ENCODE results near the gene FRMD1. TPM values are rescaled to one million over a fixed set of nuclear protein-coding genes. Genes with fewer than 3 reads are reported as not detected.

Gene FRMD1
- total RNA-seq, 2 experiments from 2014 or later: not detected

- Histone ChIP-seq H3K4me1 (ENCODE audit: insufficient read depth, low read length) (no peaks in the 10 kb centered on the region), H3K36me3 (ENCODE audit: insufficient read depth, low read length) (no peaks in the 10 kb centered on the region), H3K27me3 (ENCODE audit: control insufficient read depth in 1 of 2, insufficient read depth in 2 of 2, low read length in 2 of 2) (no peaks in the 10 kb centered on the region), H3K9me3 (ENCODE audit: control insufficient read depth in 1 of 2, insufficient read depth in 1 of 2, low read length in 2 of 2) (peaks cover 0 to 41% of the 10 kb centered on the region in 2 experiments), H3K27ac (ENCODE audit: low read depth in 1 of 2, low read length in 2 of 2) (no peak overlapping the region), H3K4me3 (ENCODE audit: low read length) (no peak overlapping the region)
- no peaks in the 10 kb centered on the region for H3K27me3 Mint-ChIP-seq
- no peaks in the 10 kb centered on the region for H3K4me1 Mint-ChIP-seq (ENCODE audit: low read depth)
- H3K9me3 Mint-ChIP-seq: peaks cover 3% of the 10 kb centered on the region
- ChIA-PET POLR2A (no interaction called here), CTCF (no interaction called here)
- TF ChIP-seq, protein P1, sequence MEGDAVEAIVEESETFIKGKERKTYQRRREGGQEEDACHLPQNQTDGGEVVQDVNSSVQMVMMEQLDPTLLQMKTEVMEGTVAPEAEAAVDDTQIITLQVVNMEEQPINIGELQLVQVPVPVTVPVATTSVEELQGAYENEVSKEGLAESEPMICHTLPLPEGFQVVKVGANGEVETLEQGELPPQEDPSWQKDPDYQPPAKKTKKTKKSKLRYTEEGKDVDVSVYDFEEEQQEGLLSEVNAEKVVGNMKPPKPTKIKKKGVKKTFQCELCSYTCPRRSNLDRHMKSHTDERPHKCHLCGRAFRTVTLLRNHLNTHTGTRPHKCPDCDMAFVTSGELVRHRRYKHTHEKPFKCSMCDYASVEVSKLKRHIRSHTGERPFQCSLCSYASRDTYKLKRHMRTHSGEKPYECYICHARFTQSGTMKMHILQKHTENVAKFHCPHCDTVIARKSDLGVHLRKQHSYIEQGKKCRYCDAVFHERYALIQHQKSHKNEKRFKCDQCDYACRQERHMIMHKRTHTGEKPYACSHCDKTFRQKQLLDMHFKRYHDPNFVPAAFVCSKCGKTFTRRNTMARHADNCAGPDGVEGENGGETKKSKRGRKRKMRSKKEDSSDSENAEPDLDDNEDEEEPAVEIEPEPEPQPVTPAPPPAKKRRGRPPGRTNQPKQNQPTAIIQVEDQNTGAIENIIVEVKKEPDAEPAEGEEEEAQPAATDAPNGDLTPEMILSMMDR (IDR thresholded peaks at IDR 0.05): no peak
- H3K4me3 Mint-ChIP-seq: no peak overlapping the region
- no peaks in the 10 kb centered on the region for H3K36me3 Mint-ChIP-seq (ENCODE audit: low read depth)
- ATAC-seq (ENCODE audit: poor library complexity): no peak
- no peak for DNase-seq
- H3K27ac Mint-ChIP-seq: no peak overlapping the region
- intact Hi-C loops (cut with DNase I, micrococcal nuclease): no loop called here
Measured at GRCh38 chr6:168119539-168119938, 40.5 kb upstream of the FRMD1 start.

DNA sequence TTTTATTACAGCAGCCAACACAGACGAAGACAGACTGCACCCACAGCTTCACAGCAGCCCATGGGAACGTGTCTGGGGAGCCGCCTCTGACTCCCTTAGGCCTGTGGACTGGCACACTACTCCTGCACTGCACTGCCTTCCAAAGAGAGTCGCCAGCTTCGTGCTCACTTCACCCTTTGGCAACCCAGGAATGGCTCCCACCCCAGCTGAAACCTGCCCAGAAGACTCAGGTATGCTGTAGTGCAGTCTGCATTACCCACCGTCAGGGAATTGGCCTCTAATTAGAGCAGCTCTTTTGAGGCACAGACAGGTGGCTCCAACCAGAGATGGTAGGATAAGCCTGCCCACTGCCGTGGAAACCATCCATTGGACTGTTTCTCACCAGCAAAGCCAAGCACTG, 39.9 kb upstream of the FRMD1 start:
- no peak overlapping the region for H3K27ac Mint-ChIP-seq
- Histone ChIP-seq H3K36me3 (ENCODE audit: insufficient read depth, low read length) (no peaks in the 10 kb centered on the region), H3K4me1 (ENCODE audit: insufficient read depth, low read length) (no peaks in the 10 kb centered on the region), H3K27me3 (ENCODE audit: control insufficient read depth in 1 of 2, insufficient read depth in 2 of 2, low read length in 2 of 2) (no peaks in the 10 kb centered on the region), H3K4me3 (ENCODE audit: low read length) (no peak overlapping the region), H3K9me3 (ENCODE audit: control insufficient read depth in 1 of 2, insufficient read depth in 1 of 2, low read length in 2 of 2) (peaks cover 0 to 41% of the 10 kb centered on the region in 2 experiments), H3K27ac (ENCODE audit: low read depth in 1 of 2, low read length in 2 of 2) (no peak overlapping the region)
- H3K9me3 Mint-ChIP-seq: peaks cover 3% of the 10 kb centered on the region
- no peak overlapping the region for H3K4me3 Mint-ChIP-seq
- H3K36me3 Mint-ChIP-seq (ENCODE audit: low read depth): no peaks in the 10 kb centered on the region
- POLR2A ChIA-PET: no interaction called here
- DNase-seq (peak in 1 of 14 experiments; percentile 14), ATAC-seq (ENCODE audit: poor library complexity) (no peak)
- intact Hi-C loops (cut with DNase I, micrococcal nuclease): no loop called here
- H3K27me3 Mint-ChIP-seq: no peaks in the 10 kb centered on the region
- no peaks in the 10 kb centered on the region for H3K4me1 Mint-ChIP-seq (ENCODE audit: low read depth)
- TF ChIP-seq, protein P1 (IDR thresholded peaks at IDR 0.05): no peak
- CTCF ChIA-PET: no interaction called here

- H3K27me3 ChIP-seq (ENCODE audit: control insufficient read depth in 1 of 2, insufficient read depth in 2 of 2, low read length in 2 of 2): no peaks in the 10 kb centered on the region
- CTCF ChIA-PET: no interaction called here
- ATAC-seq (ENCODE audit: poor library complexity): no peak
Measured at GRCh38 chr6:168117942-168118341, 38.9 kb upstream of the FRMD1 start.

More at GRCh38 chr6:168117942-168118341, 38.9 kb upstream of the FRMD1 start:
- TF ChIP-seq, protein P1 (IDR thresholded peaks at IDR 0.05): no peak
- Mint-ChIP-seq H3K4me1 (ENCODE audit: low read depth) (no peaks in the 10 kb centered on the region), H3K36me3 (ENCODE audit: low read depth) (no peaks in the 10 kb centered on the region), H3K9me3 (peaks cover 3% of the 10 kb centered on the region), H3K27ac (no peak overlapping the region), H3K4me3 (no peak overlapping the region), H3K27me3 (no peaks in the 10 kb centered on the region)
- POLR2A ChIA-PET: no interaction called here
- Histone ChIP-seq H3K4me1 (ENCODE audit: insufficient read depth, low read length) (no peaks in the 10 kb centered on the region), H3K27ac (ENCODE audit: low read depth in 1 of 2, low read length in 2 of 2) (no peak overlapping the region), H3K36me3 (ENCODE audit: insufficient read depth, low read length) (no peaks in the 10 kb centered on the region), H3K4me3 (ENCODE audit: low read length) (no peak overlapping the region), H3K9me3 (ENCODE audit: control insufficient read depth in 1 of 2, insufficient read depth in 1 of 2, low read length in 2 of 2) (peaks cover 0 to 41% of the 10 kb centered on the region in 2 experiments)
- no peak for DNase-seq
- intact Hi-C loops (cut with DNase I, micrococcal nuclease): no loop called here

All from CD4-positive, alpha-beta T cell (primary cell).